HEK293 (cell line): ENCODE data around the gene TEDC2.
A peak's percentile ranks its signal among the peaks of the same experiment; 100 is the strongest.

Source experiments
- CTCF ChIA-PET: fragments of 350-600 bp; formaldehyde crosslinking; extraction: SDS; loops from one replicate; lab custom pipeline; 2021; ENCODE audit warnings: antibody characterized with exemption; lab: Yijun Ruan, JAX
- POLR2A ChIA-PET: fragments of 300-600 bp; formaldehyde crosslinking; extraction: SDS; loops from one replicate; lab custom pipeline; 2020; ENCODE audit warnings: antibody characterized with exemption, inconsistent platforms; lab: Yijun Ruan, JAX
- H3K27ac ChIP-seq: fragments of 200-500 bp; sonication (Bioruptor generic); 2 replicates; pipeline ENCODE4 v1.5.1; 2014; ENCODE audit warnings: low read depth, low read length, control low read depth, inconsistent platforms; ENCODE audit errors: extremely low read depth
- H3K36me3 ChIP-seq, 2 experiments: fragments of 200-500 bp in 1 of 2; sonication (Bioruptor generic) in 1 of 2; 1 replicate in 1 of 2; 2 replicates in 1 of 2; pipeline ENCODE4 v1.5.1; 2014 to 2017; ENCODE audit warnings: inconsistent platforms in 2 of 2, low read length in 2 of 2; ENCODE audit not compliant: control insufficient read depth in 2 of 2, insufficient read depth in 1 of 2
- H3K4me1 ChIP-seq: fragments of 200-500 bp; sonication (Bioruptor generic); 2 replicates; pipeline ENCODE4 v1.5.1; 2014; ENCODE audit warnings: mild to moderate bottlenecking, low read length, inconsistent platforms; ENCODE audit not compliant: control insufficient read depth, insufficient read depth
- H3K4me3 ChIP-seq: 2 replicates; pipeline ENCODE4 v1.5.1; 2011; ENCODE audit warnings: low read depth, mild to moderate bottlenecking, control low read depth, low read length, moderate library complexity
- H3K9me3 ChIP-seq: fragments of 200-500 bp; sonication (Bioruptor generic); 2 replicates; pipeline ENCODE4 v1.5.1; 2014; ENCODE audit warnings: low read depth, low read length, inconsistent platforms; ENCODE audit not compliant: control insufficient read depth, insufficient read depth
- HIC1 ChIP-seq: fragments of 450-650 bp; formaldehyde crosslinking; IDR thresholded peaks from 2 replicates; pipeline ENCODE4 v1.5.1; 2016; ENCODE audit warnings: missing biosample characterization, missing genetic modification characterization
- HOXA7 ChIP-seq: sonication (generic); formaldehyde crosslinking; IDR thresholded peaks from 2 replicates; pipeline ENCODE4 v1.8.1; 2022; ENCODE audit warnings: missing genetic modification reagents, borderline replicate concordance
- IKZF3 ChIP-seq: fragments of 450-650 bp; IDR thresholded peaks from 2 replicates; pipeline ENCODE4 v1.5.0; 2018; ENCODE audit warnings: missing biosample characterization, mild to moderate bottlenecking, missing genetic modification characterization, moderate library complexity
- KLF1 ChIP-seq: fragments of 450-650 bp; formaldehyde crosslinking; IDR thresholded peaks from 2 replicates; pipeline ENCODE4 v1.5.1; 2016; ENCODE audit warnings: missing biosample characterization, missing genetic modification characterization
- OSR2 ChIP-seq: fragments of 450-650 bp; formaldehyde crosslinking; IDR thresholded peaks from 2 replicates; pipeline ENCODE4 v1.5.1; 2016; ENCODE audit warnings: missing biosample characterization, missing genetic modification characterization
- PBX3 ChIP-seq: sonication (generic); formaldehyde crosslinking; IDR thresholded peaks from 2 replicates; pipeline ENCODE4 v1.8.1; 2022; ENCODE audit warnings: mild to moderate bottlenecking, moderate library complexity, missing genetic modification reagents
- PRDM2 ChIP-seq: fragments of 450-650 bp; formaldehyde crosslinking; IDR thresholded peaks from 2 replicates; pipeline ENCODE4 v1.5.1; 2016; ENCODE audit warnings: missing biosample characterization, missing genetic modification characterization, borderline replicate concordance
- TRIM28 ChIP-seq: IDR thresholded peaks from 2 replicates; pipeline ENCODE4 v1.6.1; 2011; ENCODE audit warnings: low read length, control low read depth, borderline replicate concordance
- TSHZ1 ChIP-seq: fragments of 450-650 bp; formaldehyde crosslinking; IDR thresholded peaks from 2 replicates; pipeline ENCODE4 v1.5.1; 2016; ENCODE audit warnings: missing biosample characterization, missing genetic modification characterization, borderline replicate concordance
- ZBTB1 ChIP-seq: fragments of 450-650 bp; formaldehyde crosslinking; IDR thresholded peaks from 2 replicates; pipeline ENCODE4 v1.5.1; 2016; ENCODE audit warnings: missing biosample characterization, missing genetic modification characterization
- ZBTB48 ChIP-seq: fragments of 450-650 bp; formaldehyde crosslinking; IDR thresholded peaks from 2 replicates; pipeline ENCODE4 v1.5.1; 2016; ENCODE audit warnings: missing biosample characterization, missing genetic modification characterization
- ZBTB7A ChIP-seq: fragments of 450-650 bp; formaldehyde crosslinking; IDR thresholded peaks from 2 replicates; pipeline ENCODE4 v1.5.1; 2016; ENCODE audit warnings: low read depth, missing biosample characterization, missing genetic modification characterization
- ZBTB8A ChIP-seq: fragments of 450-650 bp; formaldehyde crosslinking; IDR thresholded peaks from 2 replicates; pipeline ENCODE4 v1.5.1; 2016; ENCODE audit warnings: missing biosample characterization, missing genetic modification characterization
- ZNF132 ChIP-seq: fragments of 450-650 bp; formaldehyde crosslinking; IDR thresholded peaks from 2 replicates; pipeline ENCODE4 v1.5.1; 2017; ENCODE audit warnings: missing biosample characterization, missing genetic modification characterization, borderline replicate concordance
- ZNF155 ChIP-seq: fragments of 450-650 bp; formaldehyde crosslinking; IDR thresholded peaks from 2 replicates; pipeline ENCODE4 v1.5.1; 2016; ENCODE audit warnings: missing biosample characterization, missing genetic modification characterization
- ZNF19 ChIP-seq: fragments of 450-650 bp; formaldehyde crosslinking; IDR thresholded peaks from 2 replicates; pipeline ENCODE4; 2016; ENCODE audit warnings: missing biosample characterization, missing genetic modification characterization, low read depth
- ZNF221 ChIP-seq: fragments of 450-650 bp; formaldehyde crosslinking; IDR thresholded peaks from 2 replicates; pipeline ENCODE4 v1.5.1; 2017; ENCODE audit warnings: missing biosample characterization, missing genetic modification characterization, borderline replicate concordance
- ZNF292 ChIP-seq: fragments of 450-650 bp; formaldehyde crosslinking; IDR thresholded peaks from 2 replicates; pipeline ENCODE4 v1.5.1; 2016; ENCODE audit warnings: low read depth, missing biosample characterization, missing genetic modification characterization, borderline replicate concordance
- ZNF302 ChIP-seq: fragments of 450-650 bp; formaldehyde crosslinking; IDR thresholded peaks from 2 replicates; pipeline ENCODE4 v1.5.1; 2016; ENCODE audit warnings: missing biosample characterization, missing genetic modification characterization, low read depth
- ZNF341 ChIP-seq: fragments of 450-650 bp; formaldehyde crosslinking; IDR thresholded peaks from 2 replicates; pipeline ENCODE4; 2016; ENCODE audit warnings: low read depth, missing biosample characterization, missing genetic modification characterization
- ZNF426 ChIP-seq: fragments of 450-650 bp; formaldehyde crosslinking; IDR thresholded peaks from 2 replicates; pipeline ENCODE4 v1.5.1; 2017; ENCODE audit warnings: missing biosample characterization, missing genetic modification characterization, mild to moderate bottlenecking, inconsistent platforms, moderate library complexity
- ZNF501 ChIP-seq: fragments of 450-650 bp; formaldehyde crosslinking; IDR thresholded peaks from 2 replicates; pipeline ENCODE4 v1.5.1; 2016; ENCODE audit warnings: missing biosample characterization, missing genetic modification characterization
- ZNF561 ChIP-seq: fragments of 450-650 bp; IDR thresholded peaks from 2 replicates; pipeline ENCODE4 v1.5.1; 2018; ENCODE audit warnings: missing biosample characterization, missing genetic modification characterization, borderline replicate concordance
- ZNF707 ChIP-seq: fragments of 450-650 bp; formaldehyde crosslinking; IDR thresholded peaks from 2 replicates; pipeline ENCODE4 v1.5.1; 2016; ENCODE audit warnings: missing biosample characterization, missing genetic modification characterization
- ZNF777 ChIP-seq: fragments of 450-650 bp; formaldehyde crosslinking; IDR thresholded peaks from 2 replicates; pipeline ENCODE4 v1.5.1; 2017; ENCODE audit warnings: missing biosample characterization, missing genetic modification characterization, borderline replicate concordance
- ZNF785 ChIP-seq: fragments of 450-650 bp; formaldehyde crosslinking; IDR thresholded peaks from 2 replicates; pipeline ENCODE4 v1.5.1; 2016; ENCODE audit warnings: missing biosample characterization, missing genetic modification characterization
- ZSCAN30 ChIP-seq: fragments of 450-650 bp; IDR thresholded peaks from 2 replicates; pipeline ENCODE4 v1.5.1; 2018; ENCODE audit warnings: missing biosample characterization, mild to moderate bottlenecking, missing genetic modification characterization, moderate library complexity

TEDC2 gene

GRCh38 chr16:2428784-2429033 is 31.2 kb upstream of the TEDC2 start:
- peak overlapping the region; percentile 53; the same call in 1 of the 2 replicates for H3K27ac ChIP-seq
- peak overlapping the region; percentile 54 for H3K4me3 ChIP-seq
- ChIA-PET POLR2A (interaction anchor here (0.6 to 2.3 kb wide), 6 partner anchors 10 to 178 kb away, joined by 3 to 11 read pairs (median 6); partner anchors contain the start of gene ECI1), CTCF (interaction anchor here (0.7 to 1.6 kb wide), 3 partner anchors 78 to 558 kb away, joined by 3 to 6 read pairs (median 3); partner anchors contain the start of gene ABCA3)
- H3K4me1 ChIP-seq: no peaks in the 10 kb centered on the region; the same call in 1 of the 2 replicates
- H3K36me3 ChIP-seq: peaks cover 18 to 31% of the 10 kb centered on the region in 2 experiments; a peak in 2 of 3 replicates
- H3K9me3 ChIP-seq: no peaks in the 10 kb centered on the region
- TF ChIP-seq ZNF785 (no peak), ZNF292 (tag by site-specific recombination) (no peak), ZNF221 (no peak), ZNF19 (tag by site-specific recombination) (no peak), HOXA7 (CRISPR knock-in tag) (no peak), TSHZ1 (no peak), ZBTB7A (tag by site-specific recombination) (no peak), PRDM2 (tag by site-specific recombination) (0 out of 2 replicates have a peak, but pooled peaks have one; percentile 20), ZNF777 (tag by site-specific recombination) (peak; percentile 97), ZNF501 (tag by site-specific recombination) (peak; percentile 73), KLF1 (tag by site-specific recombination) (no peak), ZNF426 (tag by site-specific recombination) (no peak), TRIM28 (no peak), ZNF561 (tag by site-specific recombination) (no peak), ZBTB8A (no peak), HIC1 (tag by site-specific recombination) (peak; percentile 24; the same call in 1 of the 2 replicates), ZNF302 (tag by site-specific recombination) (no peak), ZNF132 (tag by site-specific recombination) (no peak), ZNF341 (tag by site-specific recombination) (peak; percentile 49; the same call in 1 of the 2 replicates), OSR2 (no peak), ZNF155 (tag by site-specific recombination) (no peak), PBX3 (CRISPR knock-in tag) (no peak), ZBTB1 (tag by site-specific recombination) (no peak), ZSCAN30 (tag by site-specific recombination) (peak; percentile 57; the same call in 1 of the 2 replicates), IKZF3 (no peak), ZNF707 (tag by site-specific recombination) (no peak), ZBTB48 (tag by site-specific recombination) (no peak)
